ENCODE results near the gene ZSWIM8.
A peak's percentile ranks its signal among the peaks of the same experiment; 100 is the strongest.
"Not testable (repeated sequence)": the region's sequence is repeated elsewhere in the genome, so short reads cannot be mapped to it uniquely, and the experiment has no call there.

The ZSWIM8 gene

GRCh38 chr10:73779018-73779417, 6.4 kb upstream of the ZSWIM8 start:
- no peak for DNase-seq (ENCODE audit: insufficient read length)
- TF ChIP-seq TAF1 (IDR thresholded peaks at IDR 0.05; ENCODE audit: borderline replicate concordance, low read depth, low read length): no peak
- TF ChIP-seq POLR2AphosphoS5 (IDR thresholded peaks at IDR 0.05; ENCODE audit: low read depth, low read length): no peak
- TF ChIP-seq POLR2A (IDR thresholded peaks at IDR 0.05; ENCODE audit: low read depth, low read length): no peak
- FAIRE-seq: no peak

- FAIRE-seq: no peak
- DNase-seq (ENCODE audit: insufficient read length): no peak
- TF ChIP-seq TAF1 (IDR thresholded peaks at IDR 0.05; ENCODE audit: borderline replicate concordance, low read depth, low read length) (no peak), POLR2AphosphoS5 (IDR thresholded peaks at IDR 0.05; ENCODE audit: low read depth, low read length) (no peak), POLR2A (IDR thresholded peaks at IDR 0.05; ENCODE audit: low read depth, low read length) (no peak)
These were observed 5.7 kb upstream of the ZSWIM8 start for GRCh38 chr10:73779539-73780197.

GRCh38 chr10:73780301-73780700, 5.1 kb upstream of the ZSWIM8 start:
- no peak for TF ChIP-seq TAF1 (IDR thresholded peaks at IDR 0.05; ENCODE audit: borderline replicate concordance, low read depth, low read length)
- no peak for TF ChIP-seq POLR2AphosphoS5 (IDR thresholded peaks at IDR 0.05; ENCODE audit: low read depth, low read length)
- no peak for TF ChIP-seq POLR2A (IDR thresholded peaks at IDR 0.05; ENCODE audit: low read depth, low read length)
- DNase-seq (ENCODE audit: insufficient read length) (no peak), FAIRE-seq (no peak)

GRCh38 chr10:73780966-73781365, 4.4 kb upstream of the ZSWIM8 start:
- TF ChIP-seq POLR2A (IDR thresholded peaks at IDR 0.05; ENCODE audit: low read depth, low read length): no peak
- TF ChIP-seq POLR2AphosphoS5 (IDR thresholded peaks at IDR 0.05; ENCODE audit: low read depth, low read length): no peak
- no peak for TF ChIP-seq TAF1 (IDR thresholded peaks at IDR 0.05; ENCODE audit: borderline replicate concordance, low read depth, low read length)
- DNase-seq (ENCODE audit: insufficient read length): no peak

GRCh38 chr10:73781548-73781878, 3.9 kb upstream of the ZSWIM8 start:
- FAIRE-seq (no peak), DNase-seq (ENCODE audit: insufficient read length) (no peak)
- TF ChIP-seq POLR2AphosphoS5 (IDR thresholded peaks at IDR 0.05; ENCODE audit: low read depth, low read length) (no peak), TAF1 (IDR thresholded peaks at IDR 0.05; ENCODE audit: borderline replicate concordance, low read depth, low read length) (no peak), POLR2A (IDR thresholded peaks at IDR 0.05; ENCODE audit: low read depth, low read length) (no peak)

More at GRCh38 chr10:73780966-73781365, 4.4 kb upstream of the ZSWIM8 start:
- no peak for FAIRE-seq

- TF ChIP-seq POLR2AphosphoS5 (IDR thresholded peaks at IDR 0.05; ENCODE audit: low read depth, low read length) (peak; percentile 90), TAF1 (IDR thresholded peaks at IDR 0.05; ENCODE audit: borderline replicate concordance, low read depth, low read length) (peak; percentile 74; the same call in 1 of the 2 replicates), POLR2A (IDR thresholded peaks at IDR 0.05; ENCODE audit: low read depth, low read length) (peak; percentile 95)
- DNase-seq (ENCODE audit: insufficient read length) (peak; percentile 88), FAIRE-seq (peak; percentile 96)
These were observed 3.3 kb upstream of the ZSWIM8 start, which contains the start of gene CHCHD1 for GRCh38 chr10:73781879-73782748. TSS of gene CHCHD1 (plus strand) at chr10:73782048. CDS start at chr10:73782076, 28 bp downstream.

- TF ChIP-seq POLR2AphosphoS5 (IDR thresholded peaks at IDR 0.05; ENCODE audit: low read depth, low read length) (no peak), TAF1 (IDR thresholded peaks at IDR 0.05; ENCODE audit: borderline replicate concordance, low read depth, low read length) (no peak), POLR2A (IDR thresholded peaks at IDR 0.05; ENCODE audit: low read depth, low read length) (no peak)
- no peak for FAIRE-seq
- DNase-seq (ENCODE audit: insufficient read length): no peak
These were observed 2.7 kb upstream of the ZSWIM8 start for GRCh38 chr10:73782749-73783085.

GRCh38 chr10:73785721-73786511, 510 bp downstream of the ZSWIM8 start:
- DNase-seq (ENCODE audit: insufficient read length): no peak
- no peak for TF ChIP-seq TAF1 (IDR thresholded peaks at IDR 0.05; ENCODE audit: borderline replicate concordance, low read depth, low read length)
- TF ChIP-seq POLR2AphosphoS5 (IDR thresholded peaks at IDR 0.05; ENCODE audit: low read depth, low read length): no peak
- no peak for TF ChIP-seq POLR2A (IDR thresholded peaks at IDR 0.05; ENCODE audit: low read depth, low read length)
- peak; percentile 9 for FAIRE-seq

GRCh38 chr10:73786512-73786885, 1.1 kb downstream of the ZSWIM8 start:
- DNase-seq (ENCODE audit: insufficient read length) (no peak), FAIRE-seq (no peak)
- TF ChIP-seq POLR2AphosphoS5 (IDR thresholded peaks at IDR 0.05; ENCODE audit: low read depth, low read length): no peak
- TF ChIP-seq TAF1 (IDR thresholded peaks at IDR 0.05; ENCODE audit: borderline replicate concordance, low read depth, low read length): no peak
- TF ChIP-seq POLR2A (IDR thresholded peaks at IDR 0.05; ENCODE audit: low read depth, low read length): no peak

GRCh38 chr10:73787031-73787800, 1.8 kb downstream of the ZSWIM8 start:
- not testable (repeated sequence) for DNase-seq (ENCODE audit: insufficient read length); FAIRE-seq

Measured in GM12892 (cell line).